ENCODE results near the gene ALAD. TPM values are rescaled to one million over a fixed set of nuclear protein-coding genes. Genes with fewer than 3 reads are reported as not detected.

The ALAD gene
- total and polyA plus RNA-seq, 9 of the 15 experiments (the other 6 are each of a cell fraction or from before 2014, with no cell fraction given), result 1.3 to 12.7 (median 6.8) TPM

- TF ChIP-seq NFRKB (IDR thresholded peaks at IDR 0.05; ENCODE audit: low read depth) (no peak), ZNF408 (CRISPR knock-in tag; IDR thresholded peaks at IDR 0.05; ENCODE audit: low read depth) (no peak), NFATC3 (IDR thresholded peaks at IDR 0.05) (no peak), ZBTB33 (CRISPR knock-in tag; IDR thresholded peaks at IDR 0.05) (0 out of 2 replicates have a peak, but pooled peaks have one; percentile 18), ZFP91 (CRISPR knock-in tag; IDR thresholded peaks at IDR 0.05) (no peak), FOXO4 (CRISPR knock-in tag; IDR thresholded peaks at IDR 0.05) (no peak), SNIP1 (IDR thresholded peaks at IDR 0.05; ENCODE audit: low read depth) (no peak), GTF2F1 (IDR thresholded peaks at IDR 0.05; ENCODE audit: low read depth, low read length) (0 out of 2 replicates have a peak, but pooled peaks have one; percentile 44), FOXP1 (CRISPR knock-in tag; IDR thresholded peaks at IDR 0.05) (no peak), MAZ (CRISPR knock-in tag; conservative IDR thresholded peaks at IDR 0.05 in 1 of 2, IDR thresholded peaks at IDR 0.05 in 1 of 2) (peak; percentile 86 to 91), ETV5 (CRISPR knock-in tag; IDR thresholded peaks at IDR 0.05; ENCODE audit: low read depth) (peak; percentile 67; the same call in 1 of the 2 replicates), ZNF24 (IDR thresholded peaks at IDR 0.05) (peak; percentile 63), ZBTB11 (CRISPR knock-in tag; IDR thresholded peaks at IDR 0.05) (peak; percentile 96 to 100 (median 99)), PCBP2 (IDR thresholded peaks at IDR 0.05; ENCODE audit: low read depth, low read length, poor library complexity, severe bottlenecking) (no peak), ADNP (tag; IDR thresholded peaks at IDR 0.05) (no peak), ZKSCAN8 (CRISPR knock-in tag; IDR thresholded peaks at IDR 0.05) (no peak), ZNF507 (tag; conservative IDR thresholded peaks at IDR 0.05) (no peak), U2AF1 (optimal IDR thresholded peaks at IDR 0.05; ENCODE audit: low read depth, low read length) (no peak)
Measured at GRCh38 chr9:113340011-113340699, 60.9 kb downstream of the ALAD start, which contains the start of gene WDR31 (continued).
